Activated CD8-positive, alpha-beta T cell treated with anti-CD3 and anti-CD28 coated beads, Interleukin-2, amount 10 ng/mL, durations not matched to agents 7 days and 5 days (primary cell): ENCODE data around the gene CD8B2. TPM values are rescaled to one million over a fixed set of nuclear protein-coding genes. Genes with fewer than 3 reads are reported as not detected.
"Not testable (repeated sequence)": the region's sequence is repeated elsewhere in the genome, so short reads cannot be mapped to it uniquely, and the experiment has no call there.

Source experiments
- ATAC-seq: fragments of 150-1000 bp; cut with Tn5 transposase; one replicate; pipeline ENCODE4 v1.10.0; 2021; ENCODE audit warnings: moderate library complexity
- CTCF ChIA-PET: fragments of 350-600 bp; sonication (Branson Sonifier 250); formaldehyde crosslinking; loops from one replicate; lab custom pipeline; 2021; ENCODE audit warnings: antibody characterized with exemption; lab: Charles Lee
- POLR2A ChIA-PET: fragments of 350-600 bp; sonication (Branson Sonifier 250); formaldehyde crosslinking; loops from one replicate; lab custom pipeline; 2021; ENCODE audit warnings: antibody characterized with exemption; lab: Charles Lee
- DNase-seq: peaks from one replicate; pipeline ENCODE4 v3.0.0-alpha.2; 2020
- H3K27ac Mint-ChIP-seq: one replicate; pipeline ENCODE4 v1.8.0; 2021; ENCODE audit warnings: mild to moderate bottlenecking, mixed read lengths
- H3K27me3 Mint-ChIP-seq: one replicate; pipeline ENCODE4 v1.8.0; 2021; ENCODE audit warnings: low read depth, mixed read lengths
- H3K36me3 Mint-ChIP-seq: one replicate; pipeline ENCODE4 v1.8.0; 2021; ENCODE audit warnings: low read depth, mixed read lengths
- H3K4me1 Mint-ChIP-seq: one replicate; pipeline ENCODE4 v1.8.0; 2021; ENCODE audit warnings: low read depth, mixed read lengths
- H3K4me3 Mint-ChIP-seq: one replicate; pipeline ENCODE4 v1.8.0; 2021; ENCODE audit warnings: mild to moderate bottlenecking, mixed read lengths
- H3K9me3 Mint-ChIP-seq: one replicate; pipeline ENCODE4 v1.8.0; 2022; ENCODE audit warnings: mixed read lengths; ENCODE audit not compliant: insufficient read depth
- total RNA-seq, 2 experiments: library from RNA; stranded (reverse); gene quantifications; one replicate each; pipeline ENCODE4 v1.2.3, GENCODE V29; 2021

Gene CD8B2
- total RNA-seq = 1 to 10 TPM; 3.6 to 3.7 TPM

GRCh38 chr2:106486551-106487385, at the start of gene CD8B2:
Gene CD8B2 (plus strand): TSS chr2:106487364. CDS start chr2:106487427, 63 bp downstream.
- H3K36me3 Mint-ChIP-seq, DNase-seq, POLR2A ChIA-PET, CTCF ChIA-PET, H3K27ac Mint-ChIP-seq, H3K9me3 Mint-ChIP-seq, H3K4me3 Mint-ChIP-seq, H3K4me1 Mint-ChIP-seq: not testable (repeated sequence)
- peak; percentile 41 for ATAC-seq
- H3K27me3 Mint-ChIP-seq = peaks cover 14% of the 10 kb centered on the region

- H3K27me3 Mint-ChIP-seq, ATAC-seq, H3K4me3 Mint-ChIP-seq, POLR2A ChIA-PET, H3K36me3 Mint-ChIP-seq, H3K4me1 Mint-ChIP-seq, H3K9me3 Mint-ChIP-seq, H3K27ac Mint-ChIP-seq: not testable (repeated sequence)
- DNase-seq = peak; percentile 27
- CTCF ChIA-PET = interaction anchor here (1.0 kb wide), 1 partner anchor 81 kb away, joined by 4 read pairs; no protein-coding TSS in a partner anchor
These were observed 25.3 kb upstream of the CD8B2 start for GRCh38 chr2:106461882-106462281.

- H3K27me3 Mint-ChIP-seq, POLR2A ChIA-PET, H3K4me3 Mint-ChIP-seq, H3K36me3 Mint-ChIP-seq, H3K27ac Mint-ChIP-seq, ATAC-seq, DNase-seq, H3K4me1 Mint-ChIP-seq, H3K9me3 Mint-ChIP-seq, CTCF ChIA-PET: not testable (repeated sequence)
These were observed 19.6 kb upstream of the CD8B2 start for GRCh38 chr2:106467516-106467915.

- H3K36me3 Mint-ChIP-seq, H3K27ac Mint-ChIP-seq, H3K4me3 Mint-ChIP-seq, POLR2A ChIA-PET, DNase-seq, H3K27me3 Mint-ChIP-seq, ATAC-seq, H3K4me1 Mint-ChIP-seq, H3K9me3 Mint-ChIP-seq, CTCF ChIA-PET: not testable (repeated sequence)
These were observed 19.1 kb upstream of the CD8B2 start, which contains the start of gene RGPD3 for GRCh38 chr2:106468107-106468506. Gene RGPD3 (minus strand): TSS chr2:106468413. CDS start chr2:106468288, 125 bp downstream.

- ATAC-seq, H3K4me1 Mint-ChIP-seq, POLR2A ChIA-PET, H3K9me3 Mint-ChIP-seq, H3K4me3 Mint-ChIP-seq, H3K36me3 Mint-ChIP-seq, H3K27me3 Mint-ChIP-seq, H3K27ac Mint-ChIP-seq: not testable (repeated sequence)
- peak; percentile 51 for DNase-seq
- CTCF ChIA-PET = interaction anchor here (0.7 kb wide), 1 partner anchor 243 kb away, joined by 3 read pairs; no protein-coding TSS in a partner anchor
These were observed 16.5 kb upstream of the CD8B2 start for GRCh38 chr2:106470658-106471057.

GRCh38 chr2:106477647-106478046, 9.5 kb upstream of the CD8B2 start:
- ATAC-seq, DNase-seq, H3K4me1 Mint-ChIP-seq, CTCF ChIA-PET, H3K9me3 Mint-ChIP-seq, H3K27ac Mint-ChIP-seq, H3K36me3 Mint-ChIP-seq, H3K27me3 Mint-ChIP-seq, H3K4me3 Mint-ChIP-seq, POLR2A ChIA-PET: not testable (repeated sequence)

- CTCF ChIA-PET, ATAC-seq, H3K4me1 Mint-ChIP-seq, H3K36me3 Mint-ChIP-seq, DNase-seq, H3K4me3 Mint-ChIP-seq, H3K27ac Mint-ChIP-seq, H3K27me3 Mint-ChIP-seq, H3K9me3 Mint-ChIP-seq, POLR2A ChIA-PET: not testable (repeated sequence)
These were observed 7.6 kb upstream of the CD8B2 start for GRCh38 chr2:106479563-106479962.

- ATAC-seq = peak; percentile 43
- H3K27ac Mint-ChIP-seq, DNase-seq, POLR2A ChIA-PET, H3K4me3 Mint-ChIP-seq, H3K4me1 Mint-ChIP-seq, H3K36me3 Mint-ChIP-seq, H3K9me3 Mint-ChIP-seq, CTCF ChIA-PET: not testable (repeated sequence)
- peaks cover 14% of the 10 kb centered on the region for H3K27me3 Mint-ChIP-seq
These were observed 425 bp downstream of the CD8B2 start for GRCh38 chr2:106487386-106488191.

GRCh38 chr2:106489701-106490100, 2.5 kb downstream of the CD8B2 start:
- DNase-seq, POLR2A ChIA-PET, H3K4me1 Mint-ChIP-seq, CTCF ChIA-PET, ATAC-seq, H3K9me3 Mint-ChIP-seq, H3K4me3 Mint-ChIP-seq, H3K27ac Mint-ChIP-seq, H3K36me3 Mint-ChIP-seq: not testable (repeated sequence)
- peaks cover 14% of the 10 kb centered on the region for H3K27me3 Mint-ChIP-seq

GRCh38 chr2:106492399-106492798, 5.2 kb downstream of the CD8B2 start:
- H3K27me3 Mint-ChIP-seq, H3K36me3 Mint-ChIP-seq, ATAC-seq, H3K4me3 Mint-ChIP-seq, CTCF ChIA-PET, DNase-seq, POLR2A ChIA-PET, H3K27ac Mint-ChIP-seq, H3K4me1 Mint-ChIP-seq, H3K9me3 Mint-ChIP-seq: not testable (repeated sequence)

- H3K4me1 Mint-ChIP-seq, ATAC-seq, H3K36me3 Mint-ChIP-seq, H3K27me3 Mint-ChIP-seq, DNase-seq, H3K4me3 Mint-ChIP-seq, H3K27ac Mint-ChIP-seq, H3K9me3 Mint-ChIP-seq, POLR2A ChIA-PET, CTCF ChIA-PET: not testable (repeated sequence)
These were observed 5.7 kb downstream of the CD8B2 start for GRCh38 chr2:106492913-106493312.

- H3K27ac Mint-ChIP-seq, ATAC-seq: not testable (repeated sequence)
These were observed 11.4 kb downstream of the CD8B2 start for GRCh38 chr2:106498549-106498948.

More at GRCh38 chr2:106498549-106498948, 11.4 kb downstream of the CD8B2 start:
- H3K4me3 Mint-ChIP-seq, DNase-seq, H3K36me3 Mint-ChIP-seq, H3K4me1 Mint-ChIP-seq, H3K9me3 Mint-ChIP-seq, H3K27me3 Mint-ChIP-seq, POLR2A ChIA-PET, CTCF ChIA-PET: not testable (repeated sequence)
